Activated T-cell treated with anti-CD3 and anti-CD28 coated beads, Interleukin-2, amount 50 U/mL, for 72 hours (primary cell): ENCODE results near the gene KIAA1328. TPM values are rescaled to one million over a fixed set of nuclear protein-coding genes. Genes with fewer than 3 reads are reported as not detected.

Experiments used
- ATAC-seq, 2 donors: fragments of 150-1000 bp; cut with Tn5 transposase; replicated peaks in 1 of 2; 2 replicates each; pipeline ENCODE4 v1.10.0; 2021; ENCODE audit warnings: moderate library complexity in 2 of 2, mild to moderate bottlenecking in 1 of 2
- DNase-seq, 2 donors: peaks; one replicate each; pipeline ENCODE4 v3.0.0; 2021 to 2022; ENCODE audit warnings: mixed read lengths in 1 of 2
- H3K27ac Mint-ChIP-seq: one replicate; pipeline ENCODE4 v1.8.0; 2022; ENCODE audit warnings: mild to moderate bottlenecking, moderate library complexity, mixed read lengths
- H3K27me3 Mint-ChIP-seq: one replicate; pipeline ENCODE4 v1.8.0; 2022; ENCODE audit warnings: low read depth, mixed read lengths
- H3K36me3 Mint-ChIP-seq, 2 donors: one replicate each; pipeline ENCODE4 v1.8.0; 2022; ENCODE audit warnings: mixed read lengths in 2 of 2, mild to moderate bottlenecking in 1 of 2; ENCODE audit not compliant: insufficient read depth in 2 of 2
- H3K4me1 Mint-ChIP-seq: one replicate; pipeline ENCODE4 v1.8.0; 2022; ENCODE audit warnings: low read depth, mixed read lengths
- H3K4me3 Mint-ChIP-seq, 2 donors: one replicate each; pipeline ENCODE4 v1.8.0; 2022; ENCODE audit warnings: mild to moderate bottlenecking in 2 of 2, mixed read lengths in 2 of 2, moderate library complexity in 2 of 2
- H3K9me3 Mint-ChIP-seq, 2 donors: one replicate each; pipeline ENCODE4 v1.8.0; 2022; ENCODE audit warnings: mixed read lengths in 2 of 2
- total RNA-seq, 2 donors: library from RNA; stranded (reverse); gene quantifications; one replicate each; pipeline ENCODE4 v1.2.3, GENCODE V29; 2022

Gene KIAA1328
- 1 to 10 TPM; 7.8 to 9.4 TPM for total RNA-seq

DNA sequence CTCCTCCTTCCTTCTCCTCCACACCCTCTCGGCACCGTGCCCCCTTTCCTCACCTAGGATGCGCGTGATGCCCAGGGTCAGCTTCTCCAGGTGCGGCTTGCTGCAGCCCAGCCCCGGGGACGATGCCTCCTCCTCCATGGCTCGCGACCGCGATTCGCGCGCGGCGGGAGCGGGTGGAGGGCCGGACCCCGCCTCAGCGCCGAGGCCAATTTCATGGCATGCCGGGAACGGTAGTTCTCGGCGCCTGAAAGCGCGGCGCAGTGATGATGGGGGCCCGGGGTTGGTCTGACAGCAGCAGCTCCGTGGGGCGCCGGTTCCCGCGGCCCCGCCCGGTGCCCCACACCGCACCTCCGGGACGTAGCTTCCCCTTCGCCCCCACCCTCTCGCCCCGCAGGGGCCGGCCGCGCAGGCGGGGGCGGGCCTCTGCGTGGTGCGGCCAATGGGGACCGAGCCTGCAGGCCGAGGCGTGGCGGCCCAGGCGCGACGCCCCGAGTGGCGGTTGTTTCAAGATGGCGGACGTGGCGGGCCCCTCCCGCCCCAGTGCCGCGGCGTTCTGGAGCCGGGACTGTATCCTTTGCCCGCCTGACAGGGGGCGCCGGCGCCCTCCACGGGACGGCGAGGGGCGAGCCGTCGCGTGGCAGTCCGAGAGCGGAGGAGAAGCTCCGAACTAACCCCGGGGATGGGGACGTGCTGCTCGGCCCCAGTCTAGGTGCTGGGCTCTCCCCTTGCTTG lies at the start of gene KIAA1328, which contains the start of gene TPGS2:
TSS of gene KIAA1328 (plus strand) at position 498 of the 732 bp plus-strand sequence. CDS start at position 510, 12 bp downstream.
TSS of gene TPGS2 (minus strand) at position 373 of the 732 bp plus-strand sequence. CDS start at position 138, 235 bp downstream.
- H3K27me3 Mint-ChIP-seq, result no peaks in the 10 kb centered on the region
- peaks cover 44% of the 10 kb centered on the region for H3K4me1 Mint-ChIP-seq
- DNase-seq (peak; percentile 90 to 91), ATAC-seq (peak; percentile 89 to 91)
- no peaks in the 10 kb centered on the region for H3K9me3 Mint-ChIP-seq
- peak within 1 kb of the TSS; percentile 83 to 95 for H3K4me3 Mint-ChIP-seq
- peaks cover 3 to 9% of the 10 kb centered on the region in 2 donors for H3K36me3 Mint-ChIP-seq
- H3K27ac Mint-ChIP-seq, result peak within 1 kb of the TSS; percentile 91

DNA sequence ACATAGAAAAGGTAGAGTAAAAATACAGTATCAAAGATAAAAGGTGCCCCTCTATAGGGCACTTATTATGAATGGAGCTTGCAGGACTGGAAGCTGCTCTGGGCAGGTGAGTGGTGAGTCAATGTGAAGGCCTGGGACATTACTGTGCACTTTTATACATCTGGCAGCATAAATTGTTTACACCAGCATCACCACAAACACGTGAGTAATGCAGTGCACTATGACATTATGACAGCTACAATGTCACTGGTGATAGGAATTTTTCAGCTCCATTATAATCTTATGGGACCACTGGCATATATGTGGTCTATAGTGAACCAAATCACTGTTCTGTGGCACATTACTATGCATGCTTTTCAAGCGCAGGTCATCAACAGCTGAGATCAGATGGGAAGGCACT lies 48.2 kb upstream of the KIAA1328 start:
- no peak overlapping the region for H3K27ac Mint-ChIP-seq
- ATAC-seq (no peak), DNase-seq (no peak)
- H3K4me3 Mint-ChIP-seq, result no peak overlapping the region
- H3K9me3 Mint-ChIP-seq, result no peaks in the 10 kb centered on the region
- H3K27me3 Mint-ChIP-seq, result no peaks in the 10 kb centered on the region
- no peaks in the 10 kb centered on the region for H3K4me1 Mint-ChIP-seq
- no peaks in the 10 kb centered on the region for H3K36me3 Mint-ChIP-seq

DNA sequence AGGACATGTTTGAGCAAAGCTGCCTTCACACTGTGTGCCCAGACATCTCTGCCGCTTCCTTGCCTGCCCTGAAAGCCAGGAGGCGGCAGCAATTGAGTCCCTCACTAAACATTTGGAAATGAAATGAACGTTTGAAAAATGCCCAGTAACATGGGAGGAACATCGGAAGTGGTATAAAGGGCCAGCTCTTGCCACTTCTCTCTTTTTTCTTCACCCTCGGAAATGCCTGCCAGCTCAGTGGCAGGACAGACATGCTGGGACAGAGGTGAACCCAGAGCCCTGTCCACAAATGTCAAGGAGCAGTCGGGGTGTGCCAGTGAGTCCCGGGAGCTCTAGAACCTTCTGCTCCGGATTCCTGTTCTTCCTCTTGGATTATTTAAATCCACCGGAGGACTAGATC lies 46.2 kb upstream of the KIAA1328 start:
- DNase-seq (no peak), ATAC-seq (no peak)
- peaks cover 0 to 6% of the 10 kb centered on the region in 2 donors for H3K36me3 Mint-ChIP-seq
- no peaks in the 10 kb centered on the region for H3K4me1 Mint-ChIP-seq
- H3K4me3 Mint-ChIP-seq, result no peak overlapping the region
- no peaks in the 10 kb centered on the region for H3K27me3 Mint-ChIP-seq
- no peak overlapping the region for H3K27ac Mint-ChIP-seq
- no peaks in the 10 kb centered on the region for H3K9me3 Mint-ChIP-seq

DNA sequence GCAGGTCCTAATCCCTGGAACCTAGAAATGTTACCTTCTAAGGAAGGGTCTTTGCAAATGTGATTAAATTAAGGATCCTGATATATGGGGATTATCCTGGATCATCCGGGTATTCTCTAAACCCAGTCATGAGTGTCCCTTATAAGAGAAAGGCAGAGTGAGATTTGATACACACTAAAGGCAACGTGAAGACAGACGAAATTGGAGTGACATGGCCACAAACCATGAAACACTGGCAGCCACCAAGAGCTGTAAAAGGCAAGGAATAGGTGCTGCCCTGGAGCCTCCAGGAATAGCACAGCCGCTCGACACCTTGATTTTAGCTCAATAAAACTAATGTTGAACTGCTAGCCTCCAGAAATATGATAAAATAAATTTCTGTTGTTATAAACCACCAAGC lies 45.1 kb upstream of the KIAA1328 start:
- H3K9me3 Mint-ChIP-seq, result no peaks in the 10 kb centered on the region
- no peaks in the 10 kb centered on the region for H3K27me3 Mint-ChIP-seq
- H3K36me3 Mint-ChIP-seq, result peaks cover 0 to 6% of the 10 kb centered on the region in 2 donors
- DNase-seq (no peak), ATAC-seq (no peak)
- no peak overlapping the region for H3K4me3 Mint-ChIP-seq
- H3K27ac Mint-ChIP-seq, result no peak overlapping the region
- H3K4me1 Mint-ChIP-seq, result no peaks in the 10 kb centered on the region

DNA sequence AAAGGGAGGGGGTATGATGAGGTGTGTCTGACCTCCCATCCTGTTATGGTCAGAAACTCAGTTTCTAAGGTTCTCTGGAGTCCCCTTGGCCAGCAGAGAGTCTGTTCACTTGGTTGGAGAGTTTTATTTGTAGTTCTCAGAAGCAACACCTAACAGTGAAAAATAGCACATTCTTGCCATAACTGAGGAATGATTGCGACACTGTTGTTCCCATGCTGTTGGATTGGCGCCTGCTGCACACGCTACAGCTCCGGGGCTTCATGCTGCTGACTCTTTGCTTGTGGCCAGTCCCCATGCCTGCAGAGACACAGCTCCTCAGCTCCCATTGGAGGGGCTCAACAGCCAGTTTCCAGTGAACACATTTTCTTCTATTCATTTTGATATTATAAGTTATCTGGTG lies 42.2 kb upstream of the KIAA1328 start:
- no peak for ATAC-seq
- no peak for DNase-seq
- no peaks in the 10 kb centered on the region for H3K4me1 Mint-ChIP-seq
- no peaks in the 10 kb centered on the region for H3K27me3 Mint-ChIP-seq
- peaks cover 6 to 9% of the 10 kb centered on the region in 2 donors for H3K9me3 Mint-ChIP-seq
- no peak overlapping the region for H3K4me3 Mint-ChIP-seq
- H3K27ac Mint-ChIP-seq, result no peak overlapping the region
- peaks cover 13 to 21% of the 10 kb centered on the region in 2 donors for H3K36me3 Mint-ChIP-seq

DNA sequence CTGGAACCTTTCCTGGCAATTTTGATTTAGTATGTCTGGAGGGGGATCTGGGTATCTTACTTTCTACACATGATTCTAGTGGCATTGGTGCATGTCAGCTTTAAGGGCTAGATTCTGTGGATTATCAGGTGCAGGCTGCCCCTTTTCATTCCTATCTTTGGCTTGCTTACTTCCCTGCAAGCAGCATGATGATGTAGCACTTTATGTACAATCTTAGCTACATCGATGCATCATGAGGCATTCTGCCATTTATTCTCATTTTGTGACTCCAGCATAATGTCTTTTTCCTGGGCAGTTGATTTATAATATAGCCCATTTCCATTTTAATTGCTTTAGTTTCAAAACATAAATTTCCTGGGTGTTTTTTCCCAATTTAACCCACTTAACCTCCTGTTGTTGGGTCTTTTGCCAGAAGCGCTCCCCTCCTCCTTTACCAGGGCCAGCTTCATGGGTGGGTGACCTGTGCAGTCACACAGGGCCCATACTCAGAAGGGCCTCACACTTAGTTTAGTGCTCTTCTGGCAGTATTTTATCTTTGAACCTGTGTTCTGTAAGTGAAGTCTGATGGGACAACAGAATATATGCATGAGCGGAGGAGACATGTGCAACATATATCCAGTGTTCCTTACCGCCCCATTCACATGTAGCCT lies 36.2 kb upstream of the KIAA1328 start:
- Mint-ChIP-seq H3K4me3 (no peak overlapping the region), H3K9me3 (peaks cover 9% of the 10 kb centered on the region in 2 donors), H3K27ac (no peak overlapping the region), H3K36me3 (peaks cover 17 to 46% of the 10 kb centered on the region in 2 donors), H3K27me3 (no peaks in the 10 kb centered on the region), H3K4me1 (no peaks in the 10 kb centered on the region)
- ATAC-seq (no peak), DNase-seq (no peak)

DNA sequence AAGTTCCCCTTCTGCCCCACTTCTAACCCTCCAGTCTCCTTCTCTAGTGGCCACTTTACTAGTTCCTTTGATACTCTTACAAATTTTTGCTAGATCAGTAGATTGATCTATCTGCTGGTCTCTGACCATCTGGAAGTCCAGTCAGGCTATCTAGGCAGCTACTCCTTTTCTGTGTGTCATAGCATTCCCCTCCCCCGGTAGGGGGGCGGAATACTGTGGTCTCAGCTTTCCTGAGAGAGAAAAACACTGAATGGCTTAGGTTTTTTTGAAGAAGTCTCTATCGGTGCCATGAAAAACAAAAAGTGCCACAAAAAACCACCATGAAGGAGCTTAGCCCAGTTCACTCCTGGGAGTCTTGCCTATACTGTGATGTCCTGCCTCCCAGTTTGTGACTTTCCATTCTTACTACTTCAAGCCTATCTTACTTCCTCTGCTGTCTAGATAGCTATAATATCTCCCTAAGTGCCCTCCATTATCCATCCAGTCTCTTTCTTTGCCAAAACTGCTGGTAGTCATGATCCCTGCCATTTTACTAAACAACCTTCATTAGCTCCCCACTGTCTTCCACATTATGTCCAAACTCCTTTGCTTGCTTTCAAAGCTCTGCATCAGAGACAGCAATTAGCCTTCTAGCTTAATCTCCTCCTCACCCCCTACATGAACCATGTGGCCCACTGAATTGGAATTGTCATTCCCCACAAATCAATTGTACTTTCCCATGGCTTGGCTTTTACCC lies 30.0 kb upstream of the KIAA1328 start:
- no peak overlapping the region for H3K27ac Mint-ChIP-seq
- H3K27me3 Mint-ChIP-seq, result no peaks in the 10 kb centered on the region
- H3K36me3 Mint-ChIP-seq, result peaks cover 11 to 26% of the 10 kb centered on the region in 2 donors
- no peaks in the 10 kb centered on the region for H3K9me3 Mint-ChIP-seq
- H3K4me3 Mint-ChIP-seq, result no peak overlapping the region
- no peak for DNase-seq
- no peaks in the 10 kb centered on the region for H3K4me1 Mint-ChIP-seq
- ATAC-seq, result no peak

DNA sequence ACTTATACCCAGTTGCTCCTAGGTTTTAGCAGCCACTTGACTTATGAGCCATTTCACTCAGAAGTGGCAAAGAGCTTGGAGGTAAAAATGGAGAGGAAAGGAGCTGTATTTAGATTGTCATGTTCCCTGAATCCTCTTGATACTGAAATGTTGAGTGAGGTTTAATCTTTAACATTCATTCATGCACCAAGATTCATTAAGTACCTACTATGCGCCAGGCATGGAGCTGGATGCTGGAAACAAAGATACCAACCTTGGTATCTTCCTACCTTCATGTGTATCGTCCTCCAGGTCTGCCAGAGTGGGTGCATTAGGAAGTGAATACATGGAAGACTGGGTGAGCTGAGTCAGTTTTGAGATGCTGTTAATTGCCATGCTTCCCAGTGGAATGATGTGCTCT lies 23.8 kb upstream of the KIAA1328 start:
- Mint-ChIP-seq H3K4me3 (no peak overlapping the region), H3K9me3 (no peaks in the 10 kb centered on the region), H3K27ac (no peak overlapping the region), H3K4me1 (no peaks in the 10 kb centered on the region), H3K36me3 (peaks cover 21 to 28% of the 10 kb centered on the region in 2 donors), H3K27me3 (no peaks in the 10 kb centered on the region)
- ATAC-seq (no peak), DNase-seq (no peak)

DNA sequence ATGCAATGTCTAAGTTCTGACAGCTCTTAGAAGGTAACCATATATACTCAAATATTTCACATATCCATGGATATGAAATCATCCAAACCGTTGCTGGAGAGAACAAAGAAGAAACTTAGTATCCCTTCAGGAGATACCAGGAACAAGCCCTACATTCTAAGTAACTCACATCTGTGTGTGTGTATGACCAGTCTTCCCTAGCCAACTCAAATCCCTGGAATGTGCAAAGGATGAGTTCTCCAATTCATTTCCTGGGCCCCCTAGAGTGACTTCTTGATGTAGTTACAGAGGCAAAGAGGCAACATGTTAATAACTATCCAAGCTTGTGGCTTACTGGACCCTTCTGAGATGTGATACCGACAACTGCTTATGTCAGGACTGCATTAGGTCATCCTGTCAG lies 20.2 kb upstream of the KIAA1328 start:
- DNase-seq (no peak), ATAC-seq (no peak)
- Mint-ChIP-seq H3K9me3 (no peaks in the 10 kb centered on the region), H3K4me1 (no peaks in the 10 kb centered on the region), H3K4me3 (no peak overlapping the region), H3K36me3 (peaks cover 16 to 23% of the 10 kb centered on the region in 2 donors), H3K27me3 (no peaks in the 10 kb centered on the region), H3K27ac (no peak overlapping the region)

DNA sequence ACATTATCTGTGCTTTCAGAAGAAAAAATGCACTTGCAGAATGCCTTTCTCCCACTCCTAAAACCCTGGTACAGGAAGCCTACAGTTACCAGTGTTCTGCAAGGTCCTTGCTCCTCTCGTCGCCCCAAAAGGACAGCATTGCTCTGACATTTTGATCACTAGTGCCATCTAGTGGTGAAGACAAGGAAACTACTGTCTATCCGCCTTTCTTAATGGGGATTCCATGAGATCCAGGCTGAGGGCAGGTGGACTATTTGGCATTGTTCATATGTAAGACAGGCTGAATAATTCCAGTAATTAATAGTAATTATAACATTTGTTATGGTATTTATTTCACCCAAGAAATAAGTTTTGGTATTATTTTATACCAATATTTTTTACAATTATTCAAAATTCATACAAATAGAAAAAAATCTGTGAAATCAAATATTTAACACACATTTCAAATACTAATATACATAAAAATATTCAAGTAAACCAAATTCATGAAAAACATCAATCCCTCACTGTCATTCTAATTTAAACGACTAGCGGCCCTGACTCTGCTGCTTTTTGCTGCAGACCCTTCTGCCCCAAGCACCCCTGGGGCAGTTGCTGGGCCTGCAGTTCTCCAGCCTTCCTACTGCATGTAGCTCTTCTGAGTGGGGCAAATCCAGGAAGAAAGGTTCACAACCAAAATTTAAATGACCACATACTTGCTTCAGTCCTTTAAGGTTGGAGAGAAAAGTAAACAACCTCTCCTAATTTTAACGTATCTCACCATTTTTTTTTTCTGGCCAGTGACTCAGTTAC lies 19.1 kb upstream of the KIAA1328 start:
- H3K4me3 Mint-ChIP-seq, result no peak overlapping the region
- DNase-seq, result peak; percentile 14 to 23

DNA sequence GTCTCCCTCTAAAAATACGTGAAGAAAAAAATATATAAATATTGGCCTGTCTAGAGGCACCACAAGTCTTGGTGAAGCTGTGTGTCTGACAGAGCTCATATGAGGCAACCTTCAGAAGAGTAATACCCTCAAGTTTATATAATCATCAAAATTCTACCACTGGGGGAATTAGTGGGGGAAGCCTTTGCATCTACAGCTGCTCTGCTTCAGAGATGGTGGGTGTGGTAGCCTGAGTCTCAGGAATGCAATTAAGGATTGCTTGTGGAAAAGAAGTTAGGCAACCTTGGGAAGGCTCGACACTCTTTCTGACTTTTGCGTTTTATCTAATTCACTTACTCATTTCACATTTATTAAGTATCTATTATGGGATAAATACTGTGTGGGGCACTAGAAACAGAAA lies 17.5 kb upstream of the KIAA1328 start:
- Mint-ChIP-seq H3K36me3 (peaks cover 5 to 7% of the 10 kb centered on the region in 2 donors), H3K9me3 (no peaks in the 10 kb centered on the region), H3K4me1 (no peaks in the 10 kb centered on the region), H3K4me3 (no peak overlapping the region), H3K27ac (no peak overlapping the region), H3K27me3 (no peaks in the 10 kb centered on the region)
- ATAC-seq, result no peak
- DNase-seq, result no peak

More for the DNA sequence above, 19.1 kb upstream of the KIAA1328 start:
- Mint-ChIP-seq H3K27me3 (no peaks in the 10 kb centered on the region), H3K36me3 (peaks cover 9 to 14% of the 10 kb centered on the region in 2 donors), H3K4me1 (no peaks in the 10 kb centered on the region), H3K9me3 (no peaks in the 10 kb centered on the region), H3K27ac (no peak overlapping the region)
- peak; percentile 71 to 76 for ATAC-seq

DNA sequence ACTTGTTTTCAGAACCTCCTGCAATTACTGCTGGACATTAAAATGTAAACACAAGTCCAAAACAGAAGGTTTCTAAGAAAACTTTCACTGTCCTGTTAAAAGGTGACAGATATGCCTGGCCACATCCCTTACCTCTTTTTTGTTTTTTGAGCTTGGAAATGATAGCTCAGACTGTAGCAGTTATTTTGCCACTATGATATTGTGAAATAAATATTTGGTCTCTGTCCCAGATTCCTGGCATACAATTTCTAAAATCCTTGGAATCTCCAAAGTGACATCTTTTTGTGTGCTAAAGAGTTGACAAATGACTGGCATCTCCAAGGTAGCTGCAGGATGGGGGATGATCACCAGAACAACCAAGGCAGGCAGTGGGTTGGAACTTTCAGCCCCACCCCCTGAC lies 17.0 kb upstream of the KIAA1328 start:
- no peaks in the 10 kb centered on the region for H3K4me1 Mint-ChIP-seq
- no peak overlapping the region for H3K27ac Mint-ChIP-seq
- DNase-seq, result no peak
- peaks cover 7% of the 10 kb centered on the region in 2 donors for H3K36me3 Mint-ChIP-seq
- no peak for ATAC-seq
- H3K4me3 Mint-ChIP-seq, result no peak overlapping the region
- H3K9me3 Mint-ChIP-seq, result no peaks in the 10 kb centered on the region
- H3K27me3 Mint-ChIP-seq, result no peaks in the 10 kb centered on the region
